ENCODE results near the gene INPP4B. TPM values are rescaled to one million over a fixed set of nuclear protein-coding genes. Genes with fewer than 3 reads are reported as not detected.

Gene INPP4B
- total RNA-seq, 2 donors from 2014 or later: 10.0 to 14.1 TPM

GRCh38 chr4:142267101-142267500, 579.0 kb downstream of the INPP4B start:
- no peaks in the 10 kb centered on the region for H3K27me3 ChIP-seq
- H3K4me1 ChIP-seq: no peaks in the 10 kb centered on the region
- DNase-seq: no peak
- H3K4me3 ChIP-seq: no peak overlapping the region
- no peak for TF ChIP-seq CTCF (IDR thresholded peaks at IDR 0.05)
- no peak overlapping the region for H3K9ac ChIP-seq (ENCODE audit: low read depth in 2 of 2, low read length in 2 of 2)
- no peak overlapping the region for H3K27ac ChIP-seq
- intact Hi-C loops (cut with DNase I): no loop called here
- no peaks in the 10 kb centered on the region for H3K36me3 ChIP-seq
- H3K9me3 ChIP-seq: no peaks in the 10 kb centered on the region

- H3K27me3 ChIP-seq: no peaks in the 10 kb centered on the region
- H3K9me3 ChIP-seq: no peaks in the 10 kb centered on the region
- no peaks in the 10 kb centered on the region for H3K4me1 ChIP-seq
- no peaks in the 10 kb centered on the region for H3K36me3 ChIP-seq
- H3K4me3 ChIP-seq: no peak overlapping the region
- DNase-seq: no peak
- H3K27ac ChIP-seq: no peak overlapping the region
- no peak for TF ChIP-seq CTCF (IDR thresholded peaks at IDR 0.05)
- no peak overlapping the region for H3K9ac ChIP-seq (ENCODE audit: low read depth in 2 of 2, low read length in 2 of 2)
- intact Hi-C loops (cut with DNase I): no loop called here
Measured at GRCh38 chr4:142265946-142266345, 580.2 kb downstream of the INPP4B start.

GRCh38 chr4:142265536-142265935, 580.6 kb downstream of the INPP4B start:
- DNase-seq: no peak
- H3K4me3 ChIP-seq: no peak overlapping the region
- H3K36me3 ChIP-seq: no peaks in the 10 kb centered on the region
- no peaks in the 10 kb centered on the region for H3K9me3 ChIP-seq
- H3K27me3 ChIP-seq: no peaks in the 10 kb centered on the region
- H3K27ac ChIP-seq: no peak overlapping the region
- no peaks in the 10 kb centered on the region for H3K4me1 ChIP-seq
- no peak overlapping the region for H3K9ac ChIP-seq (ENCODE audit: low read depth in 2 of 2, low read length in 2 of 2)
- intact Hi-C loops (cut with DNase I): no loop called here
- no peak for TF ChIP-seq CTCF (IDR thresholded peaks at IDR 0.05)

- no peaks in the 10 kb centered on the region for H3K36me3 ChIP-seq
- H3K27me3 ChIP-seq: no peaks in the 10 kb centered on the region
- TF ChIP-seq CTCF (IDR thresholded peaks at IDR 0.05): no peak
- H3K4me3 ChIP-seq: no peak overlapping the region
- no peaks in the 10 kb centered on the region for H3K9me3 ChIP-seq
- intact Hi-C loops (cut with DNase I): no loop called here
- no peaks in the 10 kb centered on the region for H3K4me1 ChIP-seq
- no peak overlapping the region for H3K27ac ChIP-seq
- H3K9ac ChIP-seq (ENCODE audit: low read depth in 2 of 2, low read length in 2 of 2): no peak overlapping the region
- DNase-seq: no peak
Measured at GRCh38 chr4:142264961-142265360, 581.1 kb downstream of the INPP4B start.

- Histone ChIP-seq H3K9ac (ENCODE audit: low read depth in 2 of 2, low read length in 2 of 2) (no peak overlapping the region), H3K27me3 (no peaks in the 10 kb centered on the region), H3K27ac (no peak overlapping the region), H3K4me3 (no peak overlapping the region), H3K4me1 (no peaks in the 10 kb centered on the region), H3K36me3 (no peaks in the 10 kb centered on the region), H3K9me3 (no peaks in the 10 kb centered on the region)
- DNase-seq: no peak
- TF ChIP-seq CTCF (IDR thresholded peaks at IDR 0.05): no peak
- intact Hi-C loops (cut with DNase I): no loop called here
Measured at GRCh38 chr4:142262956-142263355, 583.1 kb downstream of the INPP4B start.

- H3K27ac ChIP-seq: no peak overlapping the region
- H3K27me3 ChIP-seq: no peaks in the 10 kb centered on the region
- H3K4me1 ChIP-seq: no peaks in the 10 kb centered on the region
- TF ChIP-seq CTCF (IDR thresholded peaks at IDR 0.05): no peak
- no peaks in the 10 kb centered on the region for H3K9me3 ChIP-seq
- H3K4me3 ChIP-seq: no peak overlapping the region
- intact Hi-C loops (cut with DNase I): no loop called here
- no peak for DNase-seq
- no peaks in the 10 kb centered on the region for H3K36me3 ChIP-seq
- H3K9ac ChIP-seq (ENCODE audit: low read depth in 2 of 2, low read length in 2 of 2): no peak overlapping the region
Measured at GRCh38 chr4:142248946-142249345, 597.2 kb downstream of the INPP4B start.

Measured in colonic mucosa (tissue), 4 donors.